Measurements from ENCODE around the gene ATF6.

Gene ATF6

DNA sequence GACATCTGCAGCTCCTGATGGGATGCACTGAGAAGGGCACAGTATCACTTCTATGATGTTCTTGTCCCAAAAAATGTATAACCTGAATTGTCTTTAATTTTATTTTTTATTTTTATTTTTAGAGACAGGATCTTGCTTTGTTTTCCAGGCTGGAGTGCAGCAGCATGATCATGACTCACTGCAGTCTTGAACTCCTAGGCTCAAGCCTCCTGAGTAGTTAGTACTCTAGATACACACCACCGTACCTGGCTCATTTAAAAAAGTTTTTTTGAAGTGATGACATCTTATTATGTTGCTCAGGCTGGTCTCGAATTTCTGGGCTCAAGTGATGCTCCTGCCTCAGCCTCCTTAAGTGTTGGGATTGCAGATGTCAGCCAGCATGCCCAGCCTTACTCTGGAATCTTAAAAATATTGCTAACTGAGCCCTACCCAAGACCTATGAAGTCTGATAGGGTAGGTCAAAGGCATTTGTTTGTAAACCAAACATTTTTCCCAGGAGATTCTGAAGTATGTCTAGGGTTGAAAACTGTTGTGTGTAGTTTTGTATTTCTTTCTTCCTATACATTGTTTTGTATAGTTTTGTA, 68.9 kb downstream of the ATF6 start:
- no peak for DNase-seq

DNA sequence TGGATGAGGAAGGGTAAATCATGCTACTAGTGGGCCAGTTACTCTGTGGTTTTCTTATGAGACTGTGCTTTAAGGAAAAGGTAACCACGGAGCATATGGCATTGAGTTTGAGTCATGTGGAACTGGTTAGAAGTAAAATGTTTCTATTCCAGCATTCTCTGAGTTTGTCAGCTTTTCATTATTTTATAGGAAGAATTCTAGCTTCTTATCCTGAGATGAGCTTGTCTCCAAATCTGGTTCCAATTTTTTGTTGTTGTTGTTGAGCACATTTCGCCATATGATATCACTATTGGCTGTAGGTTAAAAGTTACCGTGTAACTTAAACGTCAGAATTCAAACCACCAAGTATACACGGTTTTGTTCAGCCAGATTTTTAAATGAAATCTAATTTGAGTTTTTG, 69.9 kb downstream of the ATF6 start:
- DNase-seq = no peak

DNA sequence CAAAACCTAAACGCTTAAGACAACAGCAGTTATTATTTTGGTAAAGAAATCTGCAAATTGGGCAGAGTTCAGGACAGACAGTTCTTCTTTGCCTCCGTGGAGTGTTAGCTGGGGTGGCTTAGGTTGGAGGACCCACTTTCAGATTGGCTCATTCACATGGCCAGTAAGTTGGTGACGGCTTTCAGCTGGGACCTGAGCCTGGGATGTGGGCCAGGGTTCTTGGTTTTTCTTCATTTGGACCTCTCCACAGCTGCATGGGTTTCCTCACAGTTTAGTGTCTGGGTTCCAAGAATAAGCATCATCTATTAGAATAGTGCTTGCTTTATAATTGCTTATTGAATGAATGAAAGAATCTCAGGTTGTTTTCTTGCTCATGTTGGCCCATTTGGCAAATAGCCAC, 72.2 kb downstream of the ATF6 start:
- no peak for DNase-seq

DNA sequence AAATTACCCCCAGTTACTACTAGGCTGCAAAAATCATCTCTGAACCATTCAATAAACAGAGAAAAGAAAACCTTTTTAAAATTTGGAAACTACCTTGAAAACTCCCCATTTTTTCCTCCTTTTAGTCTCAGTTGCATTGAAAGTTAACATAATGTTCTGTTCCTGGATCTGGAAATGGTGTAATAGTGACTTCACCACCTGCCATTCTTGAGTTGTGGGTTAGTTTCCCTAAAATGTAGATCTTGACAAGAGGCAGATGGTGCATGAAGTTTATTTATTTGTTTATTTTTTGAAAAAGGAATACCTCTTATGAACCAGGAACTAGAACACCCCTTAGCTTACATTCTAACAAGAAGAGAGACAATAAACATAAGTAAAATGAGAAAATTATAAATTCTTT, 72.8 kb downstream of the ATF6 start:
- DNase-seq = no peak

DNA sequence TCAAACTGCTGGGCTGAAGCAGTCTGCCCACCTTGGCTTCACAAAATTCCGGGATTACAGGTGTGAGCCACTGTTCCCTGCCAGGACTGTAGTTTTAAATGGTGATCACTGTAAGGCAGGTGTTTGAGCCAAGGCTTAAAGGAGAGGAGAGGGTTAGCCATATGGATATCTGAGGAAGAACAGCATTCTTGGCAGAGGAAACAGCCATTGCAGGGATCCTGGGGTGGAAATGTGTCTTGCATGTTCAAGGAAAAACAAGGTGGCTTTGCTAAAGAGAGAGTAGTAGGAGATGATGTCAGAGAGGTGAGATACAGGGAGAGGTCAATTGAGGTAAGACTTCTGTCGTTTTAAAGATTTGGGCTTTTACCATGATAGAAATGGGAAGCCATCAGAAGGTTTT, 73.5 kb downstream of the ATF6 start:
- no peak for DNase-seq

DNA sequence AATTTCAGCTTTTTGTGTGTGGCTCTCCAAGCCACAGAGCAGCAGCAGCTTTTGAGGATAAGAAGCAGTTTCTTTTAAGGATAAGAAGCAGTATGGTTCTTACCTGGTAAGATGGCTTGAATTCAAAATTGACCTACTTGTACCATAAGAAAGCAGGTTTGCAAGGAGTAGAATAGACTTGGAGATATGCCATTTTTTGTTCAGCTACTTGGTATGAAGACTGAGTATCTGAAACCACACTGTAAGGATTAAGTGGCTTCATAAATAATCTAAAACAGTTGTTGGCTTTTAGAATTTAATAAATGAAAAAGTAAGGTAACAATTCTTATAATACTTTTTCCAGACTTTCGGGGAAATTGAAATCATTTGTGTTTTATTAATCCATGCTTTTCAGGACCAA, 74.2 kb downstream of the ATF6 start:
- DNase-seq = no peak

DNA sequence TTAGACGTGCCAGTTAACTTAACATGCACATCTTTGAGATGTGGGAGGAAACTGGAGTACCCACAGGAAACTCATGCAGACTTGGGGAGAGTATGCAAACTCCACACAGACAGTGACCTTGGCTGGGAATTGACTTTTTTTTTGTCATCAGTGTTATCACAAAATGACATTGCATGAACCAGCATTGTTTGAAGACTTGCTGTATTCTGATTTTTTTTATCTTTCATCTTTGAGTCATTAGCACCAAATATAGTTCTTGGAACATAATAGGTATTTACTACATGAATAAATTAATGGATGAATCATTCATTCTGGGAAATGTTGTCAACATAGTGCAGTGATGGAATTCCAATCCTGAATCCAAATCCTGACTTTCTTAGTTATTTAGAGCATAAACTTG, 77.0 kb downstream of the ATF6 start:
- no peak for DNase-seq

DNA sequence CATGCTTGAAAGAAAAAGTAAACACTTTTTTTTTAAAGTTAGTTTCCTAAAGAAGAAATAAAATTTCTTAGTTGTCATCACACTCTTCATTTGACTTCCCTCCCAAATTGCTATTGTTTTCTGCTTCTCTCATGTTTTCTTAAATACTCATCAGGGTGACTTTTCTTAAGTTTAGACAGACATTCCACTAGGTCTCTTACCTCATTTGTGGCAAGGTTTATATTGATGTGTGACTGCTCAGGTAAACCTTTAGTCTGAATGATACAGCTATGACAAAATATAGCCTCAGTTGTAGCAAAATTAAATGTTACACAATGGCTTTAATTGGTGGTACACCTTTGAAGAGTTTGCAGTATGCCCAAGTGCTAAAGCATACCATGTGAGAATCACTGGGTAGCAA, 78.6 kb downstream of the ATF6 start:
- DNase-seq = no peak

DNA sequence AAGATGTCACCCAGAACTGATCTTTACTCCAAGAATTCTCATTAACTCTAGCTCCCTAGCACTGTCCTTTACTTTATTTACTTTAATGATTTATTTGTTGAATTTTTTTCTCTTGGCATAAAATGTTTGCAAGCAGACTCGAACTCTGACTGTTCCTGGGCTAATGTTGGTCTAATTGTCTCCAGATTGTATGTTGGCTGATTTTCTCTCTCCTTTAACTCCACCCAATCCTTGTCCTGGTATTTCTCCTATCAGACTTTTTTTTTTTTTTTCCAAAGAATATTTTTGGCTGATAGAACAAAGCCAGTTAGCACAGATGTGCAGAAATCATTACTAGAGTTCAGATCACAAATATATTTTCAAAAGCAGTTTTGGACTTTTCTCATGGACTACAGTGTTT, 82.6 kb downstream of the ATF6 start:
- DNase-seq = no peak

DNA sequence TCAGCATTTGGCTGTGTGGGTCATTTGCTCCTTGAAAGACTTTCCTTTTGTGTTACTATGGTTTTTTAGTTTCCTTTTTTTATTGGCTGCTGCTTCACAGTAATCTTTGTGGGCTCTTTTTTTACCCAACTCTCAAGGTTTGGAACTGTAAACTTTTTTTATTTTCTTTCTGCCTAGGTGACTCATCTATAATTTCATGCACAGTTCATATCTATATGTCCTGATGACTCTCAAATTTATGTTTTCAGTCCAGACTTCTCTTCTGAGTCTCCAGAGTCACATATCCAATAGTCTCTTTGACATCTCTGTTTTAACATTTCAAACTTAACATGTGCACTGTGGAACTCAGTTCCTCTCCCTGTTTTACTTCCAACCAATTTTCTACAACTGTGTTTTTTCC, 83.4 kb downstream of the ATF6 start:
- DNase-seq = no peak

DNA sequence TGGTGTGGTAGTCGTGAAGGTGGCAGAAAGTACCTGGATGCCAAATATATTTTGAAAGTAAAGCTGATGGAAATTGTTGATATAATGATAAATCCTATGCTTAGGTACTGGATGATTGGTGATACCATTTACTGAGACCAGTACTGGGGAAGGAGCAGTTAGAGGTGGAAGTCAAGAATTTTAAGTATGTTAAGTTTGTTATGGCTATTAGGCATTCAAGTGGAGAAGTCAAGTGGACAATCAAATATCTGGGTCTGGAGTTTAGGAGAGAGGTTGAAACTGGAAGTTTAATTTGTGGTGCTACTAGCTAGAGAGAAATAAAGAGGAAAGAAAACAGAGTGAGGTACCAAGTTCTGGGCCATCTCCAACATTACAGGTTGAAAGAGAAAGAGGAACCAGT, 89.1 kb downstream of the ATF6 start:
- DNase-seq = no peak

DNA sequence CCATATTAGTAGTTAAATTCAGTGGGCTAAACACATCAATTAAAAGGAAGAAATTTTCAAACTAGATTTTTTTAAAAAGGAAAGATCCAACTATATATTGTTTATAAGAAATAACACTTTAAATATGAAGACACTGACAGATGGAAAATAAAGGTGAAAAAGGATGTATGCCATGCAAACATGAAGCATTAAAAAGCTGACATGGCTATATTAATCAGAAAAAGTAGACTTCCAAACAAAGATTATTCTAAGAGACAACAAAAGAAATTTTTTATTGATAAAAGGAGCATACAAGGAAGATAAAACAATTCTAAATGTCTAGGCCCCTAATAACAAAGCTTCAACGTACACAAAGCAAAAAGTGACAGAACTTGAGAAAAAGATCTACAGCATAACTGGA, 92.2 kb downstream of the ATF6 start:
- no peak for DNase-seq

DNA sequence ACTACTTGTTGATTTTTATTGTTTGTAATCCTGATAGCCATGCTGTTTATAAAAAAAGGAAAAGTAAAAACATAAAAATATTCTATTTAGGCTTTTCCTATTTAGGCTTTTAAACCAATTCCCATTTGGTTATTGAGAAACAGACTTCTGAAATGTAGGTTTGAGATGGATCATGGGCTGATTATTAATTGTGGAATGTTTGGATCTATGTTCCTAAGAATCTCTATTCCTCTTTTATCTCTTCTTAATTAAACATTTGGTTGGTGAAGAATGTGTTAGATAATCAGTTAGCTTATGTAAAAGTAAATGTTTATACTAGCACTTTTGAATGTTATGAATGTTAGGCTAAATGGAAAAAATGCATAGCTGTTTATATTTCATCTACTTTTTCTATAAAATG, 97.4 kb downstream of the ATF6 start:
- DNase-seq = no peak

DNA sequence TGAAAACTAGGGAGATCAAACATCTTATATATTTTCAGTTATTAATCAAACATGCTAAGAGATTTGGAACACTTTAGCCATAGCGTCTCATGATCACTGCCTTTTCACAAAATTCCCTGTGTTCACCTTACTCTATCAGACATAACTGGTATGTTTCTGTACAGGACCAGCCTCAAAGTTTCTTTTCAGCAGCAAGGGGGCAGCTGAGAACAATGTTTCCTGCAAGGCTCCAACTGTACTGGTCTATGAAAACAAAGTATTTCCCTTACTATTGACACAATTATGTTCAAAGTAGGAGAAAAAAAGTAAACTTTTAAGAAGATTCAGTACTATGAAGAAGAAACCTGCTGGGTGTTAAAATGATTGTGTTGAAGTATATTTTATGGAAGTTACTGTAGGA, 98.5 kb downstream of the ATF6 start:
- no peak for DNase-seq

DNA sequence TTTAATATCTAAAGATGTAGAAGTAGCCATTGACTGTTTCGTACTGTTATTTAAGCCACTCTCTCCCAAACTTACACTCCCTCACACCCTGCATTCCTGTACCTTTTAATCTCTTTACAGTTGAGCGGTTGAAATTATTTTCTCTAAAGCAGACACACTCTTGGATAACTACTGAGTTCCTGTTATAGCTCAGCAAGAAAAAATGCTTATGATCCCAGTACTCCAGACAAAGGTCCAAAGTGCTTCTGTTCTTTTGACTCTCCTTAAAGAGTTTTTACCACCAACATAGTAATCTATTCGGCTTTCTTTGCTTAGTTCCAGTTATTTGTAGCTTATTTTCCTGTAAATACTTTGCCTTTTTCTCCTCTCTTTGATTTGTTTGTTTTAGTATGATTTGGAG, 100.1 kb downstream of the ATF6 start:
- no peak for DNase-seq

DNA sequence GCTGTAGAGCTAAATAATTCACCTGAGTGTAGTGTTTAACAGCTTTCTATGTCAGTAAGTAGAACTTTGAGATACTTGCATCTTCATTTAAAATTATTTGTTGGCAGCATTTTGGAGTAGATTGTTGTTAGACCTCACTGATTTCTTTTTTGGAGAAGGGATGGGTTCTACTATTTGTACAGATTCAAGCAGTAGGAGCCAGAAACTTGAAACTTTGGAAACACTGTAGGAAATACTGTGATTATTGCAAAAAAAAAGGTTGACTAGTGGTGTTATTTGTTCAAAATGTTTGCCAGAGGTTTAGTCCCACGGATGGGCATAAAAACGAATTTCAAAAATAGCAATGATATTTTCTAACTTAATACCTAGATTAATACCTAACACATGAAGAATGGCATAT, 102.7 kb downstream of the ATF6 start:
- DNase-seq = no peak

DNA sequence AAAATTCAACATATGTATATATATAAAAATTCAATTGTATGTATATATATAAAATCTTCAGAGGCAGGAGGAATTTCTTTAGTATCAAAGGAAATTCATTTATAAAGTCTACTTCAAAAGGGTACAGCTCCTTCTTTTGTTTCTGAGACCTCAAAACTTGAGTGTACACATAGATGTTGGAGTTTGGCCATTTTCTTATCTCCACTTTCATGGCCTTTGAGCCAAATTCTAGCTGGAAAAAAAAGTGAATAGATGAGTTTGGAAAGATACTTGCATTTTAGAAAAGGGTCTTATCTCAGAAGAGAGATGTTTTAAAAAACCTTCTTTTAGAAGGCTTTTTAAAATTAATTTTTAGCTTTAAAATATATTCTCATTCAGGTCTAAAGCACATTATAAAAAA, 103.2 kb downstream of the ATF6 start:
- DNase-seq = no peak

DNA sequence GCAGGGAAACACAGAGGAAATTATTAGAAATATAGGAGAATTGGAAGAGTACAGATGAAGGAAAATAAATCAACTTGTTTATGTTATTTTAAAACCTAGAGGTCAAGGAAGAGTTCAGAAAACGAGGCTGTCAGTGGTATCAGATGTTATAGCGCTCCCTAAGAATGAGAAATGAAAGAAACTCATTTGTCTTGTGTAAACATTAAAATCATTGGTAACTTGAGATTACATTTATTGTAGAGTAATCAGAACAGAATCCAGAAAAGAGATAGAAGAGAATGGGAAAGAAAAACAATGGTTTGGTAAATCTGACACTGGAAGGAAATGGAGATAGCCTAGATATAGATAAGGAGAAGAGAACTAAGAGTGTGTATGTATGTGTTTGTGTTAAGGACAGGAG, 106.4 kb downstream of the ATF6 start:
- DNase-seq = no peak

DNA sequence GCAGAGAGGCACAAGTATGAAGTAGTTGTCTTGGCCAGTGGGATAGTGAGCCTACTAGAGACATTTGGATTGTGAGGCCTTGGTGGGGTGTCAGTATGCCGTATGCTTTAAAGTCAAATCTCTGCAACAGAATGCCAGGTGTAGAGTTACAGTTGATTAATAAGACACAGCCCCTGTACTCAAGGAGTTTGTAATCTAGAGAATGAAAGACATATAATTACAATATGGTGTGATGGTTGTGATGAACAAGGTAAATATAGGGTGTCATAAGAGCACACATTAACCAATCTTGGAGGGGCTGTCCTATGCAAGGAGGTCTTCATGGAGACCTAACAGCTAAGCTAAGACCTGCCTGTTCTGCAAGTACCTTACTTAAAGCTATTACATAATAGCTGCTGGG, 113.1 kb downstream of the ATF6 start:
- no peak for DNase-seq

DNA sequence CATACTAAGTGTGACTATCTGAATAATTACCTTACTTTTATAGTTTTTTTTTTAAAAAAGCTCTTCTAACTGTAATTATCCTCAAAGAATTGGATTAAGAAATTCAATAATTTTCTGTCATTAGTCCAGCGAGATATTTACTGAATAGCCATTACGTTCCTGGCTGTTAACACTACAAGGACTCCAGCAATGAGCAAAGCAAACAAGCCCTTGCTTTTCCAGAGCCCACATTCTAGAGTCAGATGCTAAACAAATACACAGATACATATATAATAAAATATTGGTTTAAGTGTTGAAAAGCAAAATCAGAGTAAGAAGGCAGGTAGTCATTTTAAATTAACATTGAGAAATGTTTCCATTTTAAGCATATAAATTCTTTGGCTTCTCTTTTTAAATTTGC, 118.4 kb downstream of the ATF6 start:
- DNase-seq = no peak

DNA sequence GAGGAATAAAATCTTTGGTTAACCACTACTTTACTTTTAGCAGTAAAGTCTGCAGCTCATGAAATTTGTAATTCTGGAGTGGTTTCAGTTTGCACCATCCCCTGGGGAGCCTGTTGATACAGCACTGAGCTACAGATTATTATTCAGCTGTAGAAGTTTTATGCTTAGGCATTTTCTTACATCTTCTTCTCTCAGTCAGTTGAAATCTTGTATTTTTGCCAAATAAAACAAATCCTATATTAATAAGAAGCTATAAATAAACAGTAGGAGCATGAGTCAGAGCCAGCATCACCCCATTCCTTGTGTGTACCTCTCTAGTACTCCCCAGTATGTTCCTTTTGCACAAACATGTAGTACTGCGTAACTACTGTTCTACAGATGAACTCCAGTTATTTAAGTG, 118.9 kb downstream of the ATF6 start:
- DNase-seq = no peak

DNA sequence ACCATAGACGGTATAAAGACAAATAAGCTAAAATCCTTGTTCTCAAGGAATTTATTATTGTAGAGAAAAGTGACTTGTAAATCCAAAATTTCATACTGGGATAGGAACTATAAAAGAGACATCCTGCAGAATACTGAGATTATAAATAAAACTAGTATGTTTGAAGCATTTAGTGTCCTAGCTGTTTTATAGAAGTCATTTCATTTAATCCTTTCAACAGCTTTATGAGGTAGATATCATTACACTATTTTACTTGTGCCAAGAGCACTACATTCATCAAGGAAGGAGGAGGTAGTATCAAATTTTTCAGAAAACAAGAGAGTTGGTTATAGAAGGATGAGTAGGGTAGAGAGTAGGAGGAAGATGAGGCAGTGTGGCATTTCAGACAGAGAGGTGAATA, 119.6 kb downstream of the ATF6 start:
- no peak for DNase-seq

DNA sequence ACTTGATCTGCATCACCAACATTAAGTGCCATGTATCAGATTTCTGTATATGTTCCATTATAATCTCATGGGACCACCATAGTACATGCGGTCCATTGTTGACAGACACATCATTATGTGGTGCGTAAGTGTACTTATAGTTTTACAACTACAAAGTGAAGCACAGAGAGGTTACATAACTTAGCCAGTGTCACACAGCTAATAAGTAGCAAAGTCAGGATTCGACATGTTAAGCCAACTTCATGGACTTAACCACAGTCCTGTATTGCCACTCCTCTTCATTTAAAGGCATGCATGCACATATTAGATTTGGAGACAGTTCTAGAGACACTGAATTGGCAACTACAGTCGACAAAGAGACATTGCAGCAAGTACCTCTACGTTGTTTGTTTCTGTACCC, 120.5 kb downstream of the ATF6 start:
- DNase-seq = no peak

DNA sequence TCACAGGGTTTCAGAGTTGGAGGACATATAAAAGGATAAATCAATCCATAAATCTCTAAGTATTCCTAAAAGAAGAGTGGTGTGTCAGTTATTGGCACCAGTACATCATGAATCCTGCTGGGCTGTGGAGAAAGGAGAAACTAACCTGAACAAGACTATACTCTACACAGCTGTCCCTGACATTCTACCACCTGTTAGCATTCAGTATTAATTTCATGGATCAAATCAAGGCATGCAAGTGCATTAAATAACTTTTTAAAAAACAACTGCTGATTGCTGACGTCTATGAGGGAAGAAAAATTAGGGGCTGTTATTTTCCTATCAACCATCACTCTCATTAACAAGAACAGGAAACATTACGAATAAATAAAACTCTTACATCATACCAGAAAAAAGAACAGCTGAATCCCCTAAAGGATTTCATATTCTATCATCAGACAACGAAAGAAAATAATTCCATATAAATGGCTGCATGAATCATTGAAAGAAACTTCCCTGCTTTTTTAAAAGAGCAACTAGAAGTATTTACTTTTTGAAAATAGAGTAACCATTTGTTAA, 121.7 kb downstream of the ATF6 start:
- no peak for DNase-seq

DNA sequence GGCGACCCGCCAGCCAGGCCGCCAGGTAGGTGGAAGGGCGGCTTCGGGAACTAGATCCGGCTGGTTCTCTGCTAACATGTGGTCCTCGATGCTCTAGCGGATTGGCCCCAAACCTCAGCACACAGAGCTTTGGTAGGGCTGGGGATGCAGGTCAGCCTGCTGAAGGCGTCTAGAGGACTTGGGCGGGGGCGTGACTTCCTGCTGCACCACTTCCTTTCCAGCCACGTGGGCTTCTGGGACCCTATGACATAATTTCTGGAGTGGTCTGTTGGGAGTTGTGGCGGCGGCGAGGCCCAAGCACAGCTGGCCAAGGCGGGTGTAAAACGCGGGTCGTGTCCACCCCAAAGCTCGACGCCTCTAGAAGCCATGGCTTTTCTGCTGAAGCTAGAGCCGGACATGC, 124.5 kb downstream of the ATF6 start:
- no peak for DNase-seq

DNA sequence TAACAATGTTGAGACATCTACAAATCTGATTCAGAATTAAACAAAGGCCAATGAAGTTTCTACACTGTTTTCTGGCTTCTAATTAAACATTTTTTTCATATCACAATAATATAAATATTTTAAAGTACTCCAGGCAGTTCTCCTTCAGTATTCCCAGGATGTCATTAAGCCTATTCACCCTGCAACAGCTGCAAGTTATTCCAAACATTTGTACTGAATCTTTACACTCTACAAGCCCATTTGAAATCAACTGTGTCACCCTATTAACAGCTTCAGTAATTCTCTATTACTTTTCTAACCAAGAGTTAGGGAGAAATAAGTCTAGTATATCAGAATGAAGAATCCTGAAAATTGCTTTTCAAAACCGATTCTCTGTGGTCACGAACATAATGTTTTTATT, 133.0 kb downstream of the ATF6 start:
- no peak for DNase-seq

All from effector CD8-positive, alpha-beta T cell (primary cell).